H9 (cell line): ENCODE results near the gene SH2B2. TPM values are rescaled to one million over a fixed set of nuclear protein-coding genes. Genes with fewer than 3 reads are reported as not detected.
A peak's percentile ranks its signal among the peaks of the same experiment; 100 is the strongest.

ENCODE experiments used
- DNase-seq: peaks from one replicate; pipeline ENCODE4 v3.0.0-alpha.2; 2017
- H2AFZ ChIP-seq: one replicate; pipeline ENCODE4 v1.6.1; 2013; ENCODE audit warnings: mild to moderate bottlenecking, low read length, control low read depth, moderate library complexity
- H2AK5ac ChIP-seq: 2 replicates; pipeline ENCODE4 v1.6.1; 2013; ENCODE audit warnings: low read length, control low read depth, mixed read lengths; ENCODE audit not compliant: insufficient read length
- H2BK120ac ChIP-seq: one replicate; pipeline ENCODE4 v1.6.1; 2013; ENCODE audit warnings: low read depth, mild to moderate bottlenecking, low read length, control low read depth, inconsistent platforms; ENCODE audit not compliant: poor library complexity, severe bottlenecking
- H2BK12ac ChIP-seq: 2 replicates; pipeline ENCODE4 v1.6.1; 2013; ENCODE audit warnings: low read length, control low read depth, mixed read lengths, low read depth; ENCODE audit not compliant: insufficient read length
- H2BK15ac ChIP-seq: 2 replicates; pipeline ENCODE4 v1.6.1; 2013; ENCODE audit warnings: low read depth, low read length, control low read depth
- H2BK20ac ChIP-seq: one replicate; pipeline ENCODE4 v1.6.1; 2013; ENCODE audit warnings: low read depth, mild to moderate bottlenecking, low read length, control low read depth, inconsistent platforms; ENCODE audit not compliant: poor library complexity, severe bottlenecking
- H2BK5ac ChIP-seq: 2 replicates; pipeline ENCODE4 v1.6.1; 2013; ENCODE audit warnings: low read length, control low read depth, mixed read lengths; ENCODE audit not compliant: insufficient read length
- H3K14ac ChIP-seq: 2 replicates; pipeline ENCODE4 v1.6.1; 2013; ENCODE audit warnings: low read length, control low read depth; ENCODE audit not compliant: insufficient read depth
- H3K18ac ChIP-seq: 2 replicates; pipeline ENCODE4 v1.6.1; 2013; ENCODE audit warnings: low read depth, mild to moderate bottlenecking, mixed read lengths, low read length, control low read depth; ENCODE audit not compliant: insufficient read length
- H3K23ac ChIP-seq: 2 replicates; pipeline ENCODE4 v1.6.1; 2013; ENCODE audit warnings: low read length, control low read depth, mixed read lengths, low read depth; ENCODE audit not compliant: insufficient read length
- H3K23me2 ChIP-seq: 2 replicates; pipeline ENCODE4 v1.6.1; 2013; ENCODE audit warnings: low read depth, mild to moderate bottlenecking, mixed read lengths, low read length, control low read depth; ENCODE audit not compliant: insufficient read length, poor library complexity, severe bottlenecking
- H3K27ac ChIP-seq: 2 replicates; pipeline ENCODE4 v1.5.1; 2013; ENCODE audit warnings: low read length, control low read depth, mixed read lengths, low read depth; ENCODE audit not compliant: insufficient read length
- H3K27me3 ChIP-seq: 2 replicates; pipeline ENCODE4 v1.6.1; 2013; ENCODE audit warnings: low read length, control low read depth, inconsistent platforms; ENCODE audit not compliant: insufficient read depth
- H3K4ac ChIP-seq: 2 replicates; pipeline ENCODE4 v1.6.1; 2013; ENCODE audit warnings: low read depth, mild to moderate bottlenecking, control low read depth, inconsistent platforms, low read length, moderate library complexity
- H3K4me1 ChIP-seq: 2 replicates; pipeline ENCODE4 v1.6.1; 2013; ENCODE audit warnings: low read length, control low read depth, inconsistent platforms; ENCODE audit not compliant: insufficient read depth
- H3K4me2 ChIP-seq: 2 replicates; pipeline ENCODE4 v1.6.1; 2013; ENCODE audit warnings: low read length, control low read depth, mixed read lengths; ENCODE audit not compliant: insufficient read length, insufficient read depth
- H3K56ac ChIP-seq: 2 replicates; pipeline ENCODE4 v1.6.1; 2013; ENCODE audit warnings: low read depth, mild to moderate bottlenecking, mixed read lengths, low read length, control low read depth; ENCODE audit not compliant: insufficient read length
- H3K79me1 ChIP-seq: 2 replicates; pipeline ENCODE4 v1.6.1; 2013; ENCODE audit warnings: low read depth, mild to moderate bottlenecking, moderate library complexity, low read length, control low read depth, inconsistent platforms; ENCODE audit not compliant: insufficient read depth, poor library complexity, severe bottlenecking
- H3K79me2 ChIP-seq: 2 replicates; pipeline ENCODE4 v1.6.1; 2013; ENCODE audit warnings: low read length, control low read depth, inconsistent platforms; ENCODE audit not compliant: insufficient read depth
- H3K9ac ChIP-seq: 2 replicates; pipeline ENCODE4 v1.6.1; 2013; ENCODE audit warnings: low read length, control low read depth, mixed read lengths; ENCODE audit not compliant: insufficient read length; ENCODE audit errors: extremely low read depth
- H3K9me3 ChIP-seq: one replicate; pipeline ENCODE4 v1.6.1; 2013; ENCODE audit warnings: low read depth, low read length, inconsistent platforms; ENCODE audit not compliant: control insufficient read depth
- H3T11ph ChIP-seq: one replicate; pipeline ENCODE4 v1.6.1; 2013; ENCODE audit warnings: mild to moderate bottlenecking, low read length, control low read depth, inconsistent platforms
- H4K20me1 ChIP-seq: one replicate; pipeline ENCODE4 v1.6.1; 2013; ENCODE audit not compliant: control insufficient read depth, insufficient read length, insufficient read depth
- H4K5ac ChIP-seq: 2 replicates; pipeline ENCODE4 v1.6.1; 2013; ENCODE audit warnings: low read depth, mild to moderate bottlenecking, mixed read lengths, low read length, control low read depth; ENCODE audit not compliant: insufficient read length
- H4K8ac ChIP-seq: replicated peaks from 2 replicates; pipeline ENCODE4 v1.6.1; 2013; ENCODE audit warnings: low read length, control low read depth, mixed read lengths, low read depth; ENCODE audit not compliant: insufficient read length
- H4K91ac ChIP-seq: 2 replicates; pipeline ENCODE4 v1.6.1; 2013; ENCODE audit warnings: low read depth, mild to moderate bottlenecking, moderate library complexity, mixed read lengths, low read length, control low read depth; ENCODE audit not compliant: insufficient read length
- H3K27ac Mint-ChIP-seq, 3 experiments: 2 replicates in 2 of 3; 3 replicates in 1 of 3; pipeline ENCODE4 v1.8.0; 2020 to 2021; ENCODE audit warnings: mixed read lengths in 3 of 3, mild to moderate bottlenecking in 1 of 3, moderate library complexity in 1 of 3
- H3K27me3 Mint-ChIP-seq: 2 replicates; pipeline ENCODE4 v1.8.0; 2021; ENCODE audit warnings: low read depth, mild to moderate bottlenecking, moderate library complexity, mixed read lengths
- H3K36me3 Mint-ChIP-seq, 3 experiments: 2 replicates in 2 of 3; 3 replicates in 1 of 3; pipeline ENCODE4 v1.8.0; 2020 to 2021; ENCODE audit warnings: low read depth in 3 of 3, mixed read lengths in 3 of 3; ENCODE audit not compliant: insufficient read depth in 1 of 3
- H3K4me1 Mint-ChIP-seq, 2 experiments: 2 replicates each; pipeline ENCODE4 v1.8.0; 2020; ENCODE audit warnings: mixed read lengths in 2 of 2
- H3K4me3 Mint-ChIP-seq, 2 experiments: 2 replicates in 1 of 2; 3 replicates in 1 of 2; pipeline ENCODE4 v1.8.0; 2020 to 2021; ENCODE audit warnings: mild to moderate bottlenecking in 2 of 2, mixed read lengths in 2 of 2, moderate library complexity in 1 of 2
- H3K9me3 Mint-ChIP-seq, 2 experiments: 2 replicates in 1 of 2; 3 replicates in 1 of 2; pipeline ENCODE4 v1.8.0; 2020; ENCODE audit warnings: mild to moderate bottlenecking in 2 of 2, mixed read lengths in 2 of 2, moderate library complexity in 1 of 2
- CTCF ChIP-seq: fragments of 200-600 bp; sonication (generic); conservative IDR thresholded peaks from 3 replicates; pipeline ENCODE4 v1.8.0; 2021; ENCODE audit warnings: antibody characterized with exemption, mild to moderate bottlenecking
- WGBS: extraction: QIAGEN DNeasy Blood & Tissue Kit; methylation state at CpG from one replicate; pipeline ENCODE4 v1.1.7; 2013; ENCODE audit warnings: missing lambda C conversion rate, low lambda C conversion rate, mixed read lengths; ENCODE audit not compliant: insufficient read length; ENCODE audit errors: extremely low coverage; 5-methylcytosine and 5-hydroxymethylcytosine counted together
- total RNA-seq: library from RNA; stranded (reverse); gene quantifications from 2 replicates; pipeline ENCODE4 v1.2.1, GENCODE V29; 2021

Gene SH2B2
- total RNA-seq, 1 experiment from 2014 or later: 10.4 TPM

GRCh38 chr7:102270178-102270887 lies 16.3 kb upstream of the SH2B2 start:
- Histone ChIP-seq H4K91ac (no peak overlapping the region), H3K23ac (no peak overlapping the region), H3K27me3 (no peaks in the 10 kb centered on the region), H3T11ph (no peak overlapping the region), H4K20me1 (no peaks in the 10 kb centered on the region), H2AK5ac (no peak overlapping the region), H3K14ac (no peak overlapping the region), H3K18ac (no peak overlapping the region), H2BK5ac (no peak overlapping the region), H2BK20ac (no peak overlapping the region), H4K8ac (no peak overlapping the region), H3K79me1 (no peaks in the 10 kb centered on the region), H3K9ac (no peak overlapping the region), H2BK15ac (no peak overlapping the region), H3K9me3 (no peaks in the 10 kb centered on the region), H3K4ac (no peak overlapping the region), H3K4me2 (no peak overlapping the region), H4K5ac (no peak overlapping the region), H3K23me2 (no peaks in the 10 kb centered on the region), H2BK120ac (no peak overlapping the region), H2AFZ (no peak overlapping the region), H2BK12ac (no peak overlapping the region), H3K56ac (no peak overlapping the region), H3K27ac (no peak overlapping the region), H3K4me1 (no peaks in the 10 kb centered on the region), H3K79me2 (no peaks in the 10 kb centered on the region)
- Mint-ChIP-seq H3K27ac (peak overlapping the region in 1 of 3 experiments; percentile 53; a peak in 1 of 7 replicates), H3K27me3 (peaks cover 1% of the 10 kb centered on the region; the same call in 1 of the 2 replicates), H3K9me3 (no peaks in the 10 kb centered on the region), H3K4me3 (no peak overlapping the region), H3K36me3 (no peaks in the 10 kb centered on the region), H3K4me1 (peaks cover 3 to 6% of the 10 kb centered on the region in 2 experiments)
- no CpG with 5 or more reads among the region's 13 CpGs for WGBS
- DNase-seq: no peak
- TF ChIP-seq CTCF: no peak
